NCI-H128 (cell line): Measurements from ENCODE around the gene ZBTB16.
A peak's percentile ranks its signal among the peaks of the same experiment; 100 is the strongest.

Experiments
- DNase-seq: peaks from one replicate; lab custom pipeline; 2025; ENCODE audit not compliant: unreplicated experiment; lab: John Stamatoyannopoulos, UW

ZBTB16 gene

GRCh38 chr11:114163229-114163631 is 103.7 kb downstream of the ZBTB16 start:
- DNase-seq = no peak

DNA sequence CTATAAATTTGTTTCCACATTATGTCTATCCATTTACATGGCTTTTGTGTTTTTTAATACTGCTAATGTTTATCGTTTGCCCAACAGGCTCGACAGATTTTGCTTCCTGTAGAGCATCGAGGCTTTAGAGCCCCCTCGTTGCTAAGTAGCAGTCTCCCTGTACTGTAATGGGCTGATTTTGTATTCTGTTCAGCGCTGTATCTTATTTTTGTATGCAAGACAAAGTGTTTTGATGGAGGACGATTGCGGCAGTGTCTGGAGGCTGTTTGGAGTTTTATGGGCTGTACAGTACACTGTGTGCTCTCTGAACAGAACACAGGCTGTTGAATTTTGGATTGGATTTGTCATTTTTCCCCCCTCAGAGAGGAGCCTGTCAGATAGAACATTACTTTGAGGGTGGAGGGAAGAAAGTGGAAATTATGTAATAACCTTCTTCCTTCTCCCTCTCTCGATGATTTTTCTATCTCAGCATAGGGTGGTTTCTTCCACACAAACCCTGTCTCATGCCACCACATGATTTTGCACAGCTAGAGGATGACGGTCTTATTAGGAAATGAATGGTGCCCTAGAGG is 104.4 kb downstream of the ZBTB16 start:
- DNase-seq = no peak

DNA sequence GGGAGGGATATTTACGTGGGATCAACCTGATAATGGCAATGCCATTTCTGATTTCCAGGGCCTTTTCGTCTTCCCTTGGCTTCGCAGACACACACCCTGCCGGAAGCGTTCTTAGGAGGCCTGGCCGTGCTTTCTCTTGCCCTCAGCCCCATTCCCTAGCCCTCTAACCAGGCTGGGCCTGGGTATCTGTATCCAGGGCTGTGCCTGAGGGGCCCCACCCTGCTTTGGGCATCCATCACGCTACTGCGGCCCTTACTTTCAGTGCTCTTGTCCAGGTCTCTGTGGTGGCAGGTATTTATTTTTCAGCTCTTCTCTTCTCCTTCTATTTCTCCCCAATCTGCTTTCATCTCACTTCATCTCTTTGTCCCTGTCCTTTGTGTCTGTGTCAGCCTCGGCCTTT is 105.0 kb downstream of the ZBTB16 start:
- DNase-seq = no peak

GRCh38 chr11:114165326-114166230 is 106.1 kb downstream of the ZBTB16 start:
- no peak for DNase-seq

GRCh38 chr11:114166362-114166761 is 106.9 kb downstream of the ZBTB16 start:
- DNase-seq = no peak

- DNase-seq = peak; percentile 34
Observed at GRCh38 chr11:114166897-114167323, 107.4 kb downstream of the ZBTB16 start.

- DNase-seq = no peak
Observed at GRCh38 chr11:114167355-114167754, 107.8 kb downstream of the ZBTB16 start.

DNA sequence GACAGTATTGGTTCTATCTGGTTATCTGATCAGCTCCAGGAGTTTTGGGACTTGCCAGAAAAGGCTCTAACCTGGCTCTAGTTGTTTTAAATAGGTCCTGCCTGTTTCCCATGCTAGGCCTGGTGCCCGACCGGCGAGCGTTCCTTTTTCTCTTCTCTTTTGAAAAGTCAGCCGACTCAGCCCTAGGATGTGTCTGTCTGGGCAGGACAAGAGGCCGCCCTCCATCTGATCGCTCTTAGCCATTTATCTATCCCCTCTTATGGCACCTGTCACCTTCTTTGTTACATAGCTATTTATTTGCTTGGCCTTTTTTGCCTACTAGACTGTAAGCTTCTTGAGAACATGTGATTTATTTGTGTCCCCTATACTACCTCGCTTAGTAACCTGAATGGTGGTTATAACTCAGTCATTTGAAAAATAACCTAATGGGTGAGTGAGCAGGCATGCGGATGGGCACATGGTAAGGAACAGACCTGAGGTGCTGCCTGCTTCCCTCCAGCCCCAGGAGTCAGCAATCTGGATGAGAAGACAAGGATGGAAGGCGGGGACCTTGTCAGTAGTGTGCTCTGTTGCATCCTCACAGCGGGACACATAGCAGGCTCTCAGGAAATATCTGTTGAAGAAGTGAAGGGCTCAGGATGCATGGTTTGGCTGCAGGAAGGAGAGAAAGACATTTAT is 108.4 kb downstream of the ZBTB16 start:
- no peak for DNase-seq

DNA sequence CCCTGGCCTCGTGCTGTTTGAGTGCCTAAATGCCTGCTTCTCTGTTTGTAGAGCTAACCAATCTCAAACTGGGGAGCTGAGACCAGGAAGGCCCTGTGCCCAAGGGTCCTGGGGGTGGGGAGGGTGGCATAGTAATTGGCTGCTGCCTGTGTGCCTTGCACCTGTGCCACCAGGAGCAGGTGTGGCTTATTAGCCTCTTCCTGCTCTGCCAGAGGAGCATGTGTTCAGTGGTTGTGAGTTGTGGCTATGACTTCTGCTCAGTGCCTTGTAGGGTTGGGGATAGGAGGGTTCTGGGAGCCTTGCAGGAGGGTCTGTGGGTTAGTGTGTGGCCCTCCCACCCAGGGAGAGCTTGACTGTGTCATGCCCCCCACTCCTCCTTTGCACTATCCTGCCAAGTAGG is 109.2 kb downstream of the ZBTB16 start:
- DNase-seq = no peak

DNA sequence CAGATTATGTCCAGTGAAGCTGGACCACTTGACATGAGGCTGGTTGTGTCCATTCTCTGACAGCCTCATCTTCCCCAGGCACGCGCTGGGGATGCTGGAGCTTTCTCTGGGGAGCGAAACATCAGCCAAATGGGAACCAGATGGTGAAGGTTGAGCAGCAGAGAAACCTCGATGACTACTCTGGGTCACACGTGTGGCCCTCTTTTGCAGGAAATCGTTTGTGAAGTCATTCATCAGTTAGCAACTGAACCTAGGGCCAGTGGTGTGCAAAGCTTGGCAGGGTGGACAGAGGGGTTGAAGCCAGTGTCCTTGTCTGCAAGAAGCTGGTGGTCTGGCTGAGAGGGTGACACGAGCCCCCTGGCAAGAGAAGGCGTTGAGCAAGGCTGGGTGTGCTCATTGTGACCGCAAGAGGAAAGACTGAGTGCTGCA is 109.8 kb downstream of the ZBTB16 start:
- DNase-seq = no peak

- no peak for DNase-seq
Observed at GRCh38 chr11:114169821-114170220, 110.3 kb downstream of the ZBTB16 start.

GRCh38 chr11:114170226-114170625 is 110.7 kb downstream of the ZBTB16 start:
- no peak for DNase-seq

DNA sequence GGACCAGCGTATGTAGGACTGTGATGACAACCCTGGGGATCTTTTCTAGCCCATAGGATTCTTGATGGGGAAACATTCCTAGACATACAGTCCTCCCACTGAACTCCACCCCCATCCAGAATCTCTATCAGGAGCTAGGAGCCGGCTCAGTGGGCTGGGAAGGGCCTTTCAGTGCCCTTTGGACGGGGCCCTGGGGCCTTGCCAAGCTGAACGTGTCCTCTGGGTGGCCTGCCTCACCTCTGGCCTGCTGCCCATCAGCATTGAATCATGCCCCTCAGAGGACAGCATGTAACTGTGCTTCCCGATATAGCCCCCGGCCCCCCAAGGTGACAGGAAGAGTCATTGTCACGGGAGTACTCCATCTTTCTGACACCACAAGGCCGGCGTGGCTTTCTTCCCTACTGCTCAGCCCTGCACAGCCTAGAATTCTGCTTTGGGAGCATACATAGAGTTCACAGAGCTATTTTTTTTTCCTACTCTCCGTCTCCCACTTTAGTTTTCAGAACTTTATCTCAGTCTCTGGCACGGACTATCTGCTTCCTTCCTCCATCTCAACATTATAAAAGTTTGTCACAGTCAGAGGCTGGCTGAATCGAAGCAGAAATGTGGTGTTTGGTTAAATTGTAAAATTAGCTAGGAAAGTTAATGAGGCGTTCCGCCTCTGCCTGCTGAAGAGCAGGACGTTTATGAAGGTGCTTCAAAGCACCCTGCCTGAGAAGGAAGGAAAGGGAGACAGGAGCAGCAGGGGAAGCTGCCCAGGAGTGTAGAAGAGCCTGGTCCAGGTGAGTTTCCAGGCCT is 111.9 kb downstream of the ZBTB16 start:
- no peak for DNase-seq

DNA sequence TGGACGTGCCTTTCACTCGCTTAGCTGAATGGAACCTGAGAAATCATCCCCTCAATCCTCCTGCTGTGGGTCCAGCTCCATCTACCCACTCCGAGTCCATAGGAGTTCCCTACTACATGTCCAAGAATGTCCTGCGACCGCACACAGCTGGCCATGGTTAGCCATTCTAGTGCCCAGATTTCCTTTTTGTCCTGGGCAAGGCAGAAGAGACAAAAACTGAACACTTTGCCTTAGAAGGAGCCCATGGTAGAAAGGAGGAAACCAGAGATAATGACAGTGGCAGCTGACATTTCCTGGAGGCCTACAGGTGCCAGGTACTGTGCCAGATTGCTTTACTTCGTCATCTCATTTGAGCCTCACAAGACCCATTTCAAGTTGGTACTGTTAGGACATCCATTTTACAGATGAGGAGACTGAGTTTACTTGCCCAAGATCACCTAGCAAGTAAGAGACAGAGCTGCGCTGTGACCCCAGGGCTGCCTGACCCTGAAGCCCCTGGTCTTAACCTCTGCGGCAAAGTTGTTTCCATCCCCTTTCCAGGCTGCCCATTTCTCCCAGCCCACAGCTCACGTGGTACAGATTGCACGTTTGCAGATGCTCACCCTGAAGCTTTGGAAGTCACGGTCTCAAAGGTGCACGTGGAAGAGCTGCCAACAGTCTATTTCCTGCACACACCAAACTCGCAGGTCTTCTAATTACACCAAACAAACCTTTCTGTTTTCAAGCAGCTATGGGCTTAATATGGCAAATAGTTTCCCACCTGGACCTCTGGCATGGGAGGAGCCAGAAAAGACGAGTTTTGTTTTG is 112.7 kb downstream of the ZBTB16 start:
- DNase-seq = no peak

DNA sequence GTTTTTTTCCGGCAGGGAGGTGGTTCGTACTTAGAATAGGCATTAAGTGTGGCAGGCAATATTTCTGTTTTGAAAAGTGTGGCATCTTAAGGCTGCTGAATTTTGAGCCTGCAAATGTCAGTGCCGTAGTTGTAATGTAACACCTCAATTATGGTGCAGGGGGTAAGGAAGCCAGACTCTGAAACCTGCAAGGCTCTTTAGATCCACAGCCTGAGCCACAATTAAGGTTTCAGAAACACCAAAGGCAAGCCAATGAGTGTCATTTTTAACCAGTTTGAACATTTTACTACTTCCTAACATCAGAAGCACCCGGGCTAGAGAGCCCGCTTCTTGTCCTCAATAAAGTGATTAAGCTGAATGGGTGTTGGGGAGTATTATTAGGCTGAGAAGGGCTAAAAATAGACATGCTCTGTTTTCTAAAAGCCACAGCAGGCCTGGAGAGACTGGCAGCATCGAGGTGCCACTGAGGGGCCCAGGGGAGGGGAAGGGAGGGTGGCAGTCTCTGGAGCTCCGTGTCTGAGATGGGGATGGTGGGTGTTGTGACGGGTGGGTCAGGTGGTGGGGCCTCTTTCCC is 113.4 kb downstream of the ZBTB16 start:
- DNase-seq = no peak

- DNase-seq = no peak
Observed at GRCh38 chr11:114173843-114174242, 114.3 kb downstream of the ZBTB16 start.

DNA sequence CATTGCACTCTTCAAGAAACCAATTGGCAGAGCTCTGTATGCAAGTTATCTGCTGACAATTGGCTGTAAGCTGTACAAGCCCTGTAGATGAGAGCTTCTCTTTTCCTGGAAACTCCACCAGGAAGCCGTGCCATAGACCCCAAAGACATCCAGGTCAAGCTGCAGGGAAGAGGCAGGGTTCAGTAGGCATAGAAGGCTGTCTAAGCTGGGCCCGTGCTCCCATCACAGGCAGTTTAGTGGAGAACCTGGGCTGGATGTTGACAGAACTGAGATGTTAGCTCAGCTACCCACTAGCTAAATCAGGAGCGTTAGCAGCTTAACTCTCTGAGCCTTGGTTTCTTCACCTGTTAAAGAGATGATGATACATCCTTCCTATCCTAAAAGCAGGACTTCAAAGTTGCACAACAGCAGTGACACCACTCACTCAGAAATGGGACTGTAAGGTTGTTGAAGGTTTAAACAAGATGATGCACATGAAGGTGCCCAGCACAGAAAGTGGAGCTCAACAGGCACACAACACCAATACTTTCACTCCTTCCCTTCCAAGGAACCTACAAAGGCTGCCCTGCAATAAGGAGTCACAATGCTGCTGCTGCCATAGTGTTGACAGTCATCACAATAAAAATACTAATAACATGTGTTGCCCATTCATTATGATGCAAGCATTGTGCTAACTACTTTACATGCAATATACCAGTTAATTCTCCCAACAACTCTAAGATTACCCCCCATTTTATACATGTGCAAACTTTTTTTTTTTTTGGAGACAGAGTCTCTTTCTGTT is 115.4 kb downstream of the ZBTB16 start:
- DNase-seq = no peak

DNA sequence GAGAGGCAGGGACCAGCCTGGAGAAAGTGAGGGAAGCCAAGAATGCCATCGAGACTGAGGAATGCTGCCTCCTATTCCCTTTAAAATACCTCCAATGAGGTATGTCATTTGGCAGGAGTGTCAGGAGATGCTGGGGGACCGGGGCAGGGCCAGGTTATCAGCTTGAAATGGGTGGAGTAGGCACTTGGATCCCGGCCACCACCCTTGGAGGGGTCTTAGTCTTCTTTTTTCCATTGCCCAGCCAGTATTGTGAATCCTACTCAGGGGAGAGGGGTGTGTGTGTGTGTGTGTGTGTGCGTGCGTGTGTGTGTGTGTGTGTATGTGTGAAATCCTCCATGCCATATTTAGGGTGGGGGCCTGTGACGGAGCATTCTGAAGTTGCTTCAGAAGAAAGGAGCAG is 116.2 kb downstream of the ZBTB16 start:
- DNase-seq = no peak

- no peak for DNase-seq
Observed at GRCh38 chr11:114176321-114176720, 116.8 kb downstream of the ZBTB16 start.
